ENCODE results near the gene CFAP53. TPM values are rescaled to one million over a fixed set of nuclear protein-coding genes. Genes with fewer than 3 reads are reported as not detected.

CFAP53 gene
- total RNA-seq, 6 donors from 2014 or later = 0.34 to 13.6 (median 2.0) TPM

GRCh38 chr18:50186385-50186784 lies 79.9 kb downstream of the CFAP53 start:
- 79 to 85% methylated on average over 1 of the region's 1 CpG for WGBS, 2 donors
- ATAC-seq (ENCODE audit: low FRiP score in 2 of 2) = no peak

GRCh38 chr18:50183556-50183955 lies 82.7 kb downstream of the CFAP53 start:
- Histone ChIP-seq H3K36me3 (no peaks in the 10 kb centered on the region), H3K4me3 (no peak overlapping the region), H3K27me3 (no peaks in the 10 kb centered on the region), H3K27ac (no peak overlapping the region), H3K4me1 (no peaks in the 10 kb centered on the region), H3K9me3 (no peaks in the 10 kb centered on the region)
- DNase-seq (no peak), ATAC-seq (ENCODE audit: low FRiP score in 2 of 2) (no peak)
- no peak for TF ChIP-seq CTCF (IDR thresholded peaks at IDR 0.05)
- no peak for TF ChIP-seq POLR2A (IDR thresholded peaks at IDR 0.05)
- TF ChIP-seq EP300 (IDR thresholded peaks at IDR 0.05) = no peak
- TF ChIP-seq POLR2AphosphoS5 (IDR thresholded peaks at IDR 0.05) = no peak
- WGBS, 2 donors = 71 to 74% methylated on average over 5 of the region's 5 CpGs

More at GRCh38 chr18:50186385-50186784, 79.9 kb downstream of the CFAP53 start:
- no peak for DNase-seq
- Histone ChIP-seq H3K4me1 (no peaks in the 10 kb centered on the region), H3K27ac (no peak overlapping the region), H3K27me3 (no peaks in the 10 kb centered on the region), H3K9me3 (no peaks in the 10 kb centered on the region), H3K4me3 (no peak overlapping the region), H3K36me3 (no peaks in the 10 kb centered on the region)
- TF ChIP-seq POLR2AphosphoS5 (IDR thresholded peaks at IDR 0.05) (no peak), EP300 (IDR thresholded peaks at IDR 0.05) (no peak), CTCF (IDR thresholded peaks at IDR 0.05) (no peak), POLR2A (IDR thresholded peaks at IDR 0.05) (no peak)

GRCh38 chr18:50182511-50182910 lies 83.8 kb downstream of the CFAP53 start:
- WGBS, 2 donors = 51 to 67% methylated on average over 1 of the region's 1 CpG
- TF ChIP-seq POLR2AphosphoS5 (IDR thresholded peaks at IDR 0.05) (no peak), POLR2A (IDR thresholded peaks at IDR 0.05) (no peak), CTCF (IDR thresholded peaks at IDR 0.05) (no peak)
- Histone ChIP-seq H3K4me1 (no peaks in the 10 kb centered on the region), H3K27me3 (no peaks in the 10 kb centered on the region), H3K9me3 (no peaks in the 10 kb centered on the region), H3K36me3 (no peaks in the 10 kb centered on the region), H3K27ac (no peak overlapping the region), H3K4me3 (no peak overlapping the region)
- ATAC-seq (ENCODE audit: low FRiP score in 2 of 2) (no peak), DNase-seq (no peak)

- no peaks in the 10 kb centered on the region for H3K9me3 ChIP-seq
- DNase-seq = no peak
- WGBS, 2 donors = 34 to 55% methylated on average over 2 of the region's 2 CpGs
- H3K36me3 ChIP-seq = no peaks in the 10 kb centered on the region
- no peaks in the 10 kb centered on the region for H3K27me3 ChIP-seq
- H3K27ac ChIP-seq = no peak overlapping the region
- TF ChIP-seq CTCF (IDR thresholded peaks at IDR 0.05) (no peak), POLR2AphosphoS5 (IDR thresholded peaks at IDR 0.05) (no peak), EP300 (IDR thresholded peaks at IDR 0.05) (no peak), POLR2A (IDR thresholded peaks at IDR 0.05) (no peak)
- no peak for ATAC-seq (ENCODE audit: low FRiP score in 2 of 2)
- no peak overlapping the region for H3K4me3 ChIP-seq
- H3K4me1 ChIP-seq = no peaks in the 10 kb centered on the region
These were observed 84.7 kb downstream of the CFAP53 start for GRCh38 chr18:50181590-50181989.

- H3K36me3 ChIP-seq = no peaks in the 10 kb centered on the region
- ATAC-seq (ENCODE audit: low FRiP score in 2 of 2) (no peak), DNase-seq (no peak)
- no peaks in the 10 kb centered on the region for H3K4me1 ChIP-seq
- no peak for TF ChIP-seq EP300 (IDR thresholded peaks at IDR 0.05)
- TF ChIP-seq POLR2AphosphoS5 (IDR thresholded peaks at IDR 0.05) = no peak
- TF ChIP-seq CTCF (IDR thresholded peaks at IDR 0.05) = no peak
- no peak overlapping the region for H3K27ac ChIP-seq
- H3K27me3 ChIP-seq = no peaks in the 10 kb centered on the region
- WGBS, 2 donors = 84 to 87% methylated on average over 2 of the region's 2 CpGs
- no peaks in the 10 kb centered on the region for H3K9me3 ChIP-seq
- no peak overlapping the region for H3K4me3 ChIP-seq
These were observed 86.8 kb downstream of the CFAP53 start for GRCh38 chr18:50179465-50179864.
